HepG2 (cell line): Measurements from ENCODE around the gene TPGS1. TPM values are rescaled to one million over a fixed set of nuclear protein-coding genes. Genes with fewer than 3 reads are reported as not detected.
A peak's percentile ranks its signal among the peaks of the same experiment; 100 is the strongest.

ENCODE experiments used
- ATF1 ChIP-seq: IDR thresholded peaks from 2 replicates; pipeline ENCODE4 v1.6.1; 2016; ENCODE audit warnings: mild to moderate bottlenecking, control low read depth
- FOXO1 ChIP-seq: sonication (generic); formaldehyde crosslinking; IDR thresholded peaks from 2 replicates; pipeline ENCODE4 v1.4.0; 2020; ENCODE audit warnings: missing genetic modification reagents
- HHEX ChIP-seq: IDR thresholded peaks from 2 replicates; pipeline ENCODE4 v1.6.1; 2016; ENCODE audit warnings: control low read depth
- HNRNPK ChIP-seq: fragments of 200-400 bp; formaldehyde crosslinking; IDR thresholded peaks from 2 replicates; pipeline ENCODE4 v1.6.1; 2018; ENCODE audit warnings: low read length, low read depth, moderate library complexity, mild to moderate bottlenecking; ENCODE audit not compliant: poor library complexity, severe bottlenecking
- MED13 ChIP-seq: sonication (generic); formaldehyde crosslinking; IDR thresholded peaks from 2 replicates; pipeline ENCODE4 v1.5.0; 2020; ENCODE audit warnings: missing genetic modification reagents
- MLX ChIP-seq: IDR thresholded peaks from 2 replicates; pipeline ENCODE4 v1.6.1; 2016
- NFRKB ChIP-seq: fragments of 450-650 bp; IDR thresholded peaks from 2 replicates; pipeline ENCODE4 v1.6.1; 2017
- SNAI1 ChIP-seq: sonication (generic); formaldehyde crosslinking; IDR thresholded peaks from 2 replicates; pipeline ENCODE4 v1.5.0; 2020; ENCODE audit warnings: mild to moderate bottlenecking, missing genetic modification reagents, borderline replicate concordance
- UBTF ChIP-seq: sonication (generic); formaldehyde crosslinking; IDR thresholded peaks from 2 replicates; pipeline ENCODE4 v1.4.0; 2020; ENCODE audit warnings: mild to moderate bottlenecking, missing genetic modification reagents
- ZC3H4 ChIP-seq: sonication (generic); formaldehyde crosslinking; IDR thresholded peaks from 2 replicates; pipeline ENCODE4 v1.4.0; 2020; ENCODE audit warnings: missing genetic modification reagents, borderline replicate concordance
- ZEB1 ChIP-seq: IDR thresholded peaks from 2 replicates; pipeline ENCODE4 v1.6.1; 2012; ENCODE audit warnings: mild to moderate bottlenecking, low read depth, inconsistent platforms; ENCODE audit not compliant: insufficient replicate concordance
- polyA plus RNA-seq, 8 experiments: library from polyadenylated mRNA; depleted of rRNA in 3 of 8; stranded (reverse) in 7 of 8; unstranded in 1 of 8; fragments of >200 nt; fragmentation: Illumina TruSeq in 4 of 8; extraction: Trizol in 4 of 8; gene quantifications; 2 replicates each; pipeline versions ENCODE4 v1.2.1 to v1.2.3, GENCODE V29; 2011 to 2016; ENCODE audit warnings: low read depth in 4 of 8, missing spikeins in 1 of 8, mixed read lengths in 1 of 8; ENCODE audit not compliant: insufficient read depth in 1 of 8
- total RNA-seq, 5 experiments: library from RNA; depleted of rRNA; stranded (reverse); fragments of >200 nt; fragmentation: Illumina TruSeq; extraction: Trizol; gene quantifications; 2 replicates each; pipeline ENCODE4 v1.2.3, GENCODE V29; 2016; ENCODE audit warnings: low read depth in 1 of 5
- TF ChIP-seq, protein P1 (sequence below): sonication (generic); formaldehyde crosslinking; IDR thresholded peaks from 2 replicates; pipeline ENCODE4 v1.4.0; 2020; ENCODE audit warnings: missing genetic modification reagents, borderline replicate concordance
- TF ChIP-seq, protein P2 (sequence below): sonication (generic); formaldehyde crosslinking; IDR thresholded peaks from 2 replicates; pipeline ENCODE4 v1.8.0; 2022; ENCODE audit warnings: missing genetic modification reagents, mild to moderate bottlenecking, moderate library complexity, borderline replicate concordance
- TF ChIP-seq, protein P3 (sequence below): sonication (generic); formaldehyde crosslinking; IDR thresholded peaks from 2 replicates; pipeline ENCODE4 v1.4.0; 2020; ENCODE audit warnings: mild to moderate bottlenecking, missing genetic modification reagents, borderline replicate concordance
- TF ChIP-seq, protein P4 (sequence below): sonication (generic); formaldehyde crosslinking; IDR thresholded peaks from 2 replicates; pipeline ENCODE4 v1.8.0; 2023; ENCODE audit warnings: mild to moderate bottlenecking, missing genetic modification reagents

Gene TPGS1
- total and polyA plus RNA-seq, 2 of the 13 experiments (the other 11 are each of a cell fraction or from before 2014, with no cell fraction given) = 1.1 to 6.2 TPM

GRCh38 chr19:488505-489417 lies 18.5 kb upstream of the TPGS1 start (continued):
- TF ChIP-seq MED13 (no peak), ZC3H4 (CRISPR knock-in tag) (no peak), UBTF (CRISPR knock-in tag) (no peak; the same call in none of the 2 replicates), MLX (CRISPR knock-in tag) (no peak), FOXO1 (CRISPR knock-in tag) (peak; percentile 68; the same call in 1 of the 2 replicates), HHEX (no peak), SNAI1 (CRISPR knock-in tag) (no peak), ATF1 (no peak), ZEB1 (no peak), HNRNPK (peak; percentile 65), NFRKB (no peak)
- TF ChIP-seq, protein P1, sequence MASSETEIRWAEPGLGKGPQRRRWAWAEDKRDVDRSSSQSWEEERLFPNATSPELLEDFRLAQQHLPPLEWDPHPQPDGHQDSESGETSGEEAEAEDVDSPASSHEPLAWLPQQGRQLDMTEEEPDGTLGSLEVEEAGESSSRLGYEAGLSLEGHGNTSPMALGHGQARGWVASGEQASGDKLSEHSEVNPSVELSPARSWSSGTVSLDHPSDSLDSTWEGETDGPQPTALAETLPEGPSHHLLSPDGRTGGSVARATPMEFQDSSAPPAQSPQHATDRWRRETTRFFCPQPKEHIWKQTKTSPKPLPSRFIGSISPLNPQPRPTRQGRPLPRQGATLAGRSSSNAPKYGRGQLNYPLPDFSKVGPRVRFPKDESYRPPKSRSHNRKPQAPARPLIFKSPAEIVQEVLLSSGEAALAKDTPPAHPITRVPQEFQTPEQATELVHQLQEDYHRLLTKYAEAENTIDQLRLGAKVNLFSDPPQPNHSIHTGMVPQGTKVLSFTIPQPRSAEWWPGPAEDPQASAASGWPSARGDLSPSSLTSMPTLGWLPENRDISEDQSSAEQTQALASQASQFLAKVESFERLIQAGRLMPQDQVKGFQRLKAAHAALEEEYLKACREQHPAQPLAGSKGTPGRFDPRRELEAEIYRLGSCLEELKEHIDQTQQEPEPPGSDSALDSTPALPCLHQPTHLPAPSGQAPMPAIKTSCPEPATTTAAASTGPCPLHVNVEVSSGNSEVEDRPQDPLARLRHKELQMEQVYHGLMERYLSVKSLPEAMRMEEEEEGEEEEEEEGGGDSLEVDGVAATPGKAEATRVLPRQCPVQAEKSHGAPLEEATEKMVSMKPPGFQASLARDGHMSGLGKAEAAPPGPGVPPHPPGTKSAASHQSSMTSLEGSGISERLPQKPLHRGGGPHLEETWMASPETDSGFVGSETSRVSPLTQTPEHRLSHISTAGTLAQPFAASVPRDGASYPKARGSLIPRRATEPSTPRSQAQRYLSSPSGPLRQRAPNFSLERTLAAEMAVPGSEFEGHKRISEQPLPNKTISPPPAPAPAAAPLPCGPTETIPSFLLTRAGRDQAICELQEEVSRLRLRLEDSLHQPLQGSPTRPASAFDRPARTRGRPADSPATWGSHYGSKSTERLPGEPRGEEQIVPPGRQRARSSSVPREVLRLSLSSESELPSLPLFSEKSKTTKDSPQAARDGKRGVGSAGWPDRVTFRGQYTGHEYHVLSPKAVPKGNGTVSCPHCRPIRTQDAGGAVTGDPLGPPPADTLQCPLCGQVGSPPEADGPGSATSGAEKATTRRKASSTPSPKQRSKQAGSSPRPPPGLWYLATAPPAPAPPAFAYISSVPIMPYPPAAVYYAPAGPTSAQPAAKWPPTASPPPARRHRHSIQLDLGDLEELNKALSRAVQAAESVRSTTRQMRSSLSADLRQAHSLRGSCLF (CRISPR knock-in tag) = no peak
- TF ChIP-seq, protein P2, sequence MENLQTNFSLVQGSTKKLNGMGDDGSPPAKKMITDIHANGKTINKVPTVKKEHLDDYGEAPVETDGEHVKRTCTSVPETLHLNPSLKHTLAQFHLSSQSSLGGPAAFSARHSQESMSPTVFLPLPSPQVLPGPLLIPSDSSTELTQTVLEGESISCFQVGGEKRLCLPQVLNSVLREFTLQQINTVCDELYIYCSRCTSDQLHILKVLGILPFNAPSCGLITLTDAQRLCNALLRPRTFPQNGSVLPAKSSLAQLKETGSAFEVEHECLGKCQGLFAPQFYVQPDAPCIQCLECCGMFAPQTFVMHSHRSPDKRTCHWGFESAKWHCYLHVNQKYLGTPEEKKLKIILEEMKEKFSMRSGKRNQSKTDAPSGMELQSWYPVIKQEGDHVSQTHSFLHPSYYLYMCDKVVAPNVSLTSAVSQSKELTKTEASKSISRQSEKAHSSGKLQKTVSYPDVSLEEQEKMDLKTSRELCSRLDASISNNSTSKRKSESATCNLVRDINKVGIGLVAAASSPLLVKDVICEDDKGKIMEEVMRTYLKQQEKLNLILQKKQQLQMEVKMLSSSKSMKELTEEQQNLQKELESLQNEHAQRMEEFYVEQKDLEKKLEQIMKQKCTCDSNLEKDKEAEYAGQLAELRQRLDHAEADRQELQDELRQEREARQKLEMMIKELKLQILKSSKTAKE = no peak
- TF ChIP-seq, protein P3, sequence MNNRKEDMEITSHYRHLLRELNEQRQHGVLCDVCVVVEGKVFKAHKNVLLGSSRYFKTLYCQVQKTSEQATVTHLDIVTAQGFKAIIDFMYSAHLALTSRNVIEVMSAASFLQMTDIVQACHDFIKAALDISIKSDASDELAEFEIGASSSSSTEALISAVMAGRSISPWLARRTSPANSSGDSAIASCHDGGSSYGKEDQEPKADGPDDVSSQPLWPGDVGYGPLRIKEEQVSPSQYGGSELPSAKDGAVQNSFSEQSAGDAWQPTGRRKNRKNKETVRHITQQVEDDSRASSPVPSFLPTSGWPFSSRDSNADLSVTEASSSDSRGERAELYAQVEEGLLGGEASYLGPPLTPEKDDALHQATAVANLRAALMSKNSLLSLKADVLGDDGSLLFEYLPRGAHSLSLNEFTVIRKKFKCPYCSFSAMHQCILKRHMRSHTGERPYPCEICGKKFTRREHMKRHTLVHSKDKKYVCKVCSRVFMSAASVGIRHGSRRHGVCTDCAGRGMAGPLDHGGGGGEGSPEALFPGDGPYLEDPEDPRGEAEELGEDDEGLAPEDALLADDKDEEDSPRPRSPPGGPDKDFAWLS (CRISPR knock-in tag) = no peak
- TF ChIP-seq, protein P4, sequence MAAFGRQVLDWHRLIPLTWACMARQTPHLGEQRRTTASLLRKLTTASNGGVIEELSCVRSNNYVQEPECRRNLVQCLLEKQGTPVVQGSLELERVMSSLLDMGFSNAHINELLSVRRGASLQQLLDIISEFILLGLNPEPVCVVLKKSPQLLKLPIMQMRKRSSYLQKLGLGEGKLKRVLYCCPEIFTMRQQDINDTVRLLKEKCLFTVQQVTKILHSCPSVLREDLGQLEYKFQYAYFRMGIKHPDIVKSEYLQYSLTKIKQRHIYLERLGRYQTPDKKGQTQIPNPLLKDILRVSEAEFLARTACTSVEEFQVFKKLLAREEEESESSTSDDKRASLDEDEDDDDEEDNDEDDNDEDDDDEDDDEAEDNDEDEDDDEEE (CRISPR knock-in tag) = peak; percentile 45
